GM20000 (cell line): ENCODE data around the gene TFAP2A.

Experiments
- DNase-seq: peaks from one replicate; pipeline ENCODE4 v3.0.0; 2012; ENCODE audit warnings: low spot score
- CTCF ChIP-seq: IDR thresholded peaks from 2 replicates; pipeline ENCODE4 v1.5.1; 2012; ENCODE audit warnings: mild to moderate bottlenecking, control low read depth; ENCODE audit errors: extremely low read depth, missing control alignments

The TFAP2A gene

GRCh38 chr6:10398446-10399218 is 16.2 kb downstream of the TFAP2A start:
- DNase-seq: no peak
- TF ChIP-seq CTCF: no peak

GRCh38 chr6:10397756-10398445 is 17.0 kb downstream of the TFAP2A start:
- TF ChIP-seq CTCF: no peak
- no peak for DNase-seq

GRCh38 chr6:10396785-10397184 is 18.1 kb downstream of the TFAP2A start:
- no peak for TF ChIP-seq CTCF
- no peak for DNase-seq

GRCh38 chr6:10395704-10396546 is 18.9 kb downstream of the TFAP2A start:
- DNase-seq: no peak
- no peak for TF ChIP-seq CTCF

GRCh38 chr6:10395171-10395703 is 19.6 kb downstream of the TFAP2A start:
- no peak for TF ChIP-seq CTCF

GRCh38 chr6:10393544-10394225 is 21.2 kb downstream of the TFAP2A start:
- no peak for TF ChIP-seq CTCF
- DNase-seq: no peak

More at GRCh38 chr6:10395171-10395703, 19.6 kb downstream of the TFAP2A start:
- DNase-seq: no peak
